HEK293 (cell line): Measurements from ENCODE around the gene EIF5A.

ENCODE experiments used
- GLI4 ChIP-seq: fragments of 450-650 bp; formaldehyde crosslinking; IDR thresholded peaks from 2 replicates; pipeline ENCODE4 v1.5.1; 2016; ENCODE audit warnings: missing biosample characterization, missing genetic modification characterization
- HOXD13 ChIP-seq: sonication (generic); formaldehyde crosslinking; IDR thresholded peaks from 2 replicates; pipeline ENCODE4 v1.8.0; 2022; ENCODE audit warnings: missing genetic modification reagents, borderline replicate concordance
- KLF9 ChIP-seq: fragments of 450-650 bp; formaldehyde crosslinking; IDR thresholded peaks from 2 replicates; pipeline ENCODE4 v1.5.1; 2016; ENCODE audit warnings: missing biosample characterization, missing genetic modification characterization, low read depth
- SP7 ChIP-seq: fragments of 450-650 bp; formaldehyde crosslinking; IDR thresholded peaks from 2 replicates; pipeline ENCODE4 v1.5.1; 2016; ENCODE audit warnings: missing biosample characterization, missing genetic modification characterization
- ZBTB17 ChIP-seq: fragments of 450-650 bp; formaldehyde crosslinking; IDR thresholded peaks from 2 replicates; pipeline ENCODE4 v1.5.1; 2016; ENCODE audit warnings: missing biosample characterization, missing genetic modification characterization
- ZBTB7A ChIP-seq: fragments of 450-650 bp; formaldehyde crosslinking; IDR thresholded peaks from 2 replicates; pipeline ENCODE4 v1.5.1; 2016; ENCODE audit warnings: low read depth, missing biosample characterization, missing genetic modification characterization
- ZNF184 ChIP-seq: fragments of 450-650 bp; IDR thresholded peaks from 2 replicates; pipeline ENCODE4 v1.5.1; 2018; ENCODE audit warnings: missing biosample characterization, mild to moderate bottlenecking, missing genetic modification characterization
- ZNF19 ChIP-seq: fragments of 450-650 bp; formaldehyde crosslinking; IDR thresholded peaks from 2 replicates; pipeline ENCODE4; 2016; ENCODE audit warnings: missing biosample characterization, missing genetic modification characterization, low read depth
- ZNF211 ChIP-seq: fragments of 450-650 bp; formaldehyde crosslinking; IDR thresholded peaks from 2 replicates; pipeline ENCODE4 v1.5.1; 2016; ENCODE audit warnings: low read depth, missing biosample characterization, missing genetic modification characterization
- ZNF223 ChIP-seq: fragments of 450-650 bp; formaldehyde crosslinking; IDR thresholded peaks from 2 replicates; pipeline ENCODE4 v1.5.1; 2016; ENCODE audit warnings: missing biosample characterization, missing genetic modification characterization
- ZNF24 ChIP-seq: fragments of 450-650 bp; formaldehyde crosslinking; IDR thresholded peaks from 2 replicates; pipeline ENCODE4 v1.5.1; 2016; ENCODE audit warnings: missing biosample characterization, missing genetic modification characterization
- ZNF394 ChIP-seq: fragments of 450-650 bp; formaldehyde crosslinking; IDR thresholded peaks from 2 replicates; pipeline ENCODE4 v1.5.1; 2016; ENCODE audit warnings: missing biosample characterization, missing genetic modification characterization, mild to moderate bottlenecking, moderate library complexity, borderline replicate concordance
- ZNF426 ChIP-seq: fragments of 450-650 bp; formaldehyde crosslinking; IDR thresholded peaks from 2 replicates; pipeline ENCODE4 v1.5.1; 2017; ENCODE audit warnings: missing biosample characterization, missing genetic modification characterization, mild to moderate bottlenecking, inconsistent platforms, moderate library complexity
- ZNF596 ChIP-seq: fragments of 450-650 bp; IDR thresholded peaks from 2 replicates; pipeline ENCODE4 v1.5.0; 2018; ENCODE audit warnings: missing biosample characterization, mild to moderate bottlenecking, missing genetic modification characterization, moderate library complexity
- ZNF677 ChIP-seq: fragments of 450-650 bp; IDR thresholded peaks from 2 replicates; pipeline ENCODE4 v1.5.0; 2018; ENCODE audit warnings: missing biosample characterization, mild to moderate bottlenecking, missing genetic modification characterization, moderate library complexity
- ZNF777 ChIP-seq: fragments of 450-650 bp; formaldehyde crosslinking; IDR thresholded peaks from 2 replicates; pipeline ENCODE4 v1.5.1; 2017; ENCODE audit warnings: missing biosample characterization, missing genetic modification characterization, borderline replicate concordance
- ZNF785 ChIP-seq: fragments of 450-650 bp; formaldehyde crosslinking; IDR thresholded peaks from 2 replicates; pipeline ENCODE4 v1.5.1; 2016; ENCODE audit warnings: missing biosample characterization, missing genetic modification characterization
- ZNF843 ChIP-seq: fragments of 450-650 bp; formaldehyde crosslinking; IDR thresholded peaks from 2 replicates; pipeline ENCODE4 v1.5.1; 2016; ENCODE audit warnings: missing biosample characterization, missing genetic modification characterization
- TF ChIP-seq, protein P1 (sequence below): fragments of 450-650 bp; IDR thresholded peaks from 2 replicates; pipeline ENCODE4 v1.5.1; 2018; ENCODE audit warnings: missing biosample characterization, missing genetic modification characterization
- TF ChIP-seq, protein P2 (sequence below): fragments of 450-650 bp; formaldehyde crosslinking; IDR thresholded peaks from 2 replicates; pipeline ENCODE4 v1.5.1; 2017; ENCODE audit warnings: missing biosample characterization, missing genetic modification characterization
- TF ChIP-seq, protein P3 (sequence below): fragments of 450-650 bp; formaldehyde crosslinking; IDR thresholded peaks from 2 replicates; pipeline ENCODE4 v1.5.1; 2017; ENCODE audit warnings: missing biosample characterization, mild to moderate bottlenecking, missing genetic modification characterization, moderate library complexity
- TF ChIP-seq, protein P4 (sequence below): fragments of 450-650 bp; formaldehyde crosslinking; IDR thresholded peaks from 2 replicates; pipeline ENCODE4 v1.5.1; 2016; ENCODE audit warnings: missing biosample characterization, missing genetic modification characterization
- TF ChIP-seq, protein P5 (sequence below): fragments of 450-650 bp; formaldehyde crosslinking; IDR thresholded peaks from 2 replicates; pipeline ENCODE4 v1.5.1; 2016; ENCODE audit warnings: missing biosample characterization, missing genetic modification characterization, low read depth
- TF ChIP-seq, protein P6 (sequence below): fragments of 450-650 bp; formaldehyde crosslinking; IDR thresholded peaks from 2 replicates; pipeline ENCODE4 v1.5.1; 2016; ENCODE audit warnings: missing biosample characterization, missing genetic modification characterization, borderline replicate concordance

EIF5A gene

DNA sequence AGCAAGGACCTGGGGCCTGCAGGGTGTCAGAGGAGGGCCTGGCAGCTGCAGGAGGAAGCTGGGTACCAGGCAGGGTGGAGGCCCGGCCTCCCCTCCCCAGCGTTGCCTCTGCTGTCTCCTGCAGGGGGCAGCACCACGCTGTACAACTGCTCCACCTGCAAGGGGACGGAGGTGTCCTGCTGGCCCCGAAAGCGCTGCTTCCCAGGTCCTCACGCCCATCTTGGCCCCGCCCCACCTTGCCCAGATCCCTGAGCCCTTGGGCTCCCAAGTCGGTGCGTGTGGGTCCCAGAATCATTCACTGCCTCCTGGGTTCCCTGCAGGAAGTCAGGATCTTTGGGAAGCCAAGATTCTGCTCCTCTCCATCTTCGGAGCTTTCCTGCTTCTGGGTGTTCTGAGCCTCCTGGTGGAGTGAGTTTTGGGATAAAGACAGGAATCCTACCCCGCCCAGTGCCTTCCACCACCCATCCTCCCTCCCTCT, 48.7 kb downstream of the EIF5A start (continued):
- TF ChIP-seq, protein P1, sequence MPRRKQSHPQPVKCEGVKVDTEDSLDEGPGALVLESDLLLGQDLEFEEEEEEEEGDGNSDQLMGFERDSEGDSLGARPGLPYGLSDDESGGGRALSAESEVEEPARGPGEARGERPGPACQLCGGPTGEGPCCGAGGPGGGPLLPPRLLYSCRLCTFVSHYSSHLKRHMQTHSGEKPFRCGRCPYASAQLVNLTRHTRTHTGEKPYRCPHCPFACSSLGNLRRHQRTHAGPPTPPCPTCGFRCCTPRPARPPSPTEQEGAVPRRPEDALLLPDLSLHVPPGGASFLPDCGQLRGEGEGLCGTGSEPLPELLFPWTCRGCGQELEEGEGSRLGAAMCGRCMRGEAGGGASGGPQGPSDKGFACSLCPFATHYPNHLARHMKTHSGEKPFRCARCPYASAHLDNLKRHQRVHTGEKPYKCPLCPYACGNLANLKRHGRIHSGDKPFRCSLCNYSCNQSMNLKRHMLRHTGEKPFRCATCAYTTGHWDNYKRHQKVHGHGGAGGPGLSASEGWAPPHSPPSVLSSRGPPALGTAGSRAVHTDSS (tag by site-specific recombination) = no peak
- TF ChIP-seq ZBTB17 (peak; percentile 68), ZNF184 (tag by site-specific recombination) (no peak), ZNF24 (tag by site-specific recombination) (peak; percentile 53; the same call in 1 of the 2 replicates), ZNF677 (no peak), KLF9 (tag by site-specific recombination) (peak; percentile 92), ZNF777 (no peak), ZNF843 (tag by site-specific recombination) (no peak), ZNF211 (tag by site-specific recombination) (no peak), ZNF394 (tag by site-specific recombination) (peak; percentile 35; the same call in 1 of the 2 replicates), GLI4 (tag by site-specific recombination) (no peak), ZNF223 (tag by site-specific recombination) (no peak), HOXD13 (CRISPR knock-in tag) (no peak), ZNF785 (tag by site-specific recombination) (no peak), ZNF596 (tag by site-specific recombination) (no peak), ZNF426 (tag by site-specific recombination) (no peak), ZNF19 (tag by site-specific recombination) (no peak), ZBTB7A (tag by site-specific recombination) (no peak), SP7 (tag by site-specific recombination) (peak; percentile 69)
- TF ChIP-seq, protein P2, sequence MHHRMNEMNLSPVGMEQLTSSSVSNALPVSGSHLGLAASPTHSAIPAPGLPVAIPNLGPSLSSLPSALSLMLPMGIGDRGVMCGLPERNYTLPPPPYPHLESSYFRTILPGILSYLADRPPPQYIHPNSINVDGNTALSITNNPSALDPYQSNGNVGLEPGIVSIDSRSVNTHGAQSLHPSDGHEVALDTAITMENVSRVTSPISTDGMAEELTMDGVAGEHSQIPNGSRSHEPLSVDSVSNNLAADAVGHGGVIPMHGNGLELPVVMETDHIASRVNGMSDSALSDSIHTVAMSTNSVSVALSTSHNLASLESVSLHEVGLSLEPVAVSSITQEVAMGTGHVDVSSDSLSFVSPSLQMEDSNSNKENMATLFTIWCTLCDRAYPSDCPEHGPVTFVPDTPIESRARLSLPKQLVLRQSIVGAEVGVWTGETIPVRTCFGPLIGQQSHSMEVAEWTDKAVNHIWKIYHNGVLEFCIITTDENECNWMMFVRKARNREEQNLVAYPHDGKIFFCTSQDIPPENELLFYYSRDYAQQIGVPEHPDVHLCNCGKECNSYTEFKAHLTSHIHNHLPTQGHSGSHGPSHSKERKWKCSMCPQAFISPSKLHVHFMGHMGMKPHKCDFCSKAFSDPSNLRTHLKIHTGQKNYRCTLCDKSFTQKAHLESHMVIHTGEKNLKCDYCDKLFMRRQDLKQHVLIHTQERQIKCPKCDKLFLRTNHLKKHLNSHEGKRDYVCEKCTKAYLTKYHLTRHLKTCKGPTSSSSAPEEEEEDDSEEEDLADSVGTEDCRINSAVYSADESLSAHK = no peak
- TF ChIP-seq, protein P3, sequence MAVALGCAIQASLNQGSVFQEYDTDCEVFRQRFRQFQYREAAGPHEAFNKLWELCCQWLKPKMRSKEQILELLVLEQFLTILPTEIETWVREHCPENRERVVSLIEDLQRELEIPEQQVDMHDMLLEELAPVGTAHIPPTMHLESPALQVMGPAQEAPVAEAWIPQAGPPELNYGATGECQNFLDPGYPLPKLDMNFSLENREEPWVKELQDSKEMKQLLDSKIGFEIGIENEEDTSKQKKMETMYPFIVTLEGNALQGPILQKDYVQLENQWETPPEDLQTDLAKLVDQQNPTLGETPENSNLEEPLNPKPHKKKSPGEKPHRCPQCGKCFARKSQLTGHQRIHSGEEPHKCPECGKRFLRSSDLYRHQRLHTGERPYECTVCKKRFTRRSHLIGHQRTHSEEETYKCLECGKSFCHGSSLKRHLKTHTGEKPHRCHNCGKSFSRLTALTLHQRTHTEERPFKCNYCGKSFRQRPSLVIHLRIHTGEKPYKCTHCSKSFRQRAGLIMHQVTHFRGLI (tag by site-specific recombination) = no peak
- TF ChIP-seq, protein P4, sequence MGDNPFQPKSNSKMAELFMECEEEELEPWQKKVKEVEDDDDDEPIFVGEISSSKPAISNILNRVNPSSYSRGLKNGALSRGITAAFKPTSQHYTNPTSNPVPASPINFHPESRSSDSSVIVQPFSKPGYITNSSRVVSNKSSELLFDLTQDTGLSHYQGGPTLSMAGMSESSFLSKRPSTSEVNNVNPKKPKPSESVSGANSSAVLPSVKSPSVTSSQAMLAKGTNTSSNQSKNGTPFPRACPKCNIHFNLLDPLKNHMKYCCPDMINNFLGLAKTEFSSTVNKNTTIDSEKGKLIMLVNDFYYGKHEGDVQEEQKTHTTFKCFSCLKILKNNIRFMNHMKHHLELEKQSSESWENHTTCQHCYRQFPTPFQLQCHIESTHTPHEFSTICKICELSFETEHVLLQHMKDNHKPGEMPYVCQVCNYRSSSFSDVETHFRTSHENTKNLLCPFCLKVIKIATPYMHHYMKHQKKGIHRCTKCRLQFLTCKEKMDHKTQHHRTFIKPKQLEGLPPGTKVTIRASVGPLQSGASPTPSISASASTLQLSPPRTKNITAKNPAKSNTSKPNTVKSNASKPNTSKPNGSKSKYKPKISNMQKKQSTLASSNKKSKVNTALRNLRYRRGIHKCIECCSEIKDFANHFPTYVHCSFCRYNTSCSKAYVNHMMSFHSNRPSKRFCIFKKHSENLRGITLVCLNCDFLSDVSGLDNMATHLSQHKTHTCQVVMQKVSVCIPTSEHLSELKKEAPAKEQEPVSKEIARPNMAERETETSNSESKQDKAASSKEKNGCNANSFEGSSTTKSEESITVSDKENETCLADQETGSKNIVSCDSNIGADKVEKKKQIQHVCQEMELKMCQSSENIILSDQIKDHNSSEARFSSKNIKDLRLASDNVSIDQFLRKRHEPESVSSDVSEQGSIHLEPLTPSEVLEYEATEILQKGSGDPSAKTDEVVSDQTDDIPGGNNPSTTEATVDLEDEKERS (tag by site-specific recombination) = 0 out of 2 replicates have a peak, but pooled peaks have one; percentile 20
- TF ChIP-seq, protein P5, sequence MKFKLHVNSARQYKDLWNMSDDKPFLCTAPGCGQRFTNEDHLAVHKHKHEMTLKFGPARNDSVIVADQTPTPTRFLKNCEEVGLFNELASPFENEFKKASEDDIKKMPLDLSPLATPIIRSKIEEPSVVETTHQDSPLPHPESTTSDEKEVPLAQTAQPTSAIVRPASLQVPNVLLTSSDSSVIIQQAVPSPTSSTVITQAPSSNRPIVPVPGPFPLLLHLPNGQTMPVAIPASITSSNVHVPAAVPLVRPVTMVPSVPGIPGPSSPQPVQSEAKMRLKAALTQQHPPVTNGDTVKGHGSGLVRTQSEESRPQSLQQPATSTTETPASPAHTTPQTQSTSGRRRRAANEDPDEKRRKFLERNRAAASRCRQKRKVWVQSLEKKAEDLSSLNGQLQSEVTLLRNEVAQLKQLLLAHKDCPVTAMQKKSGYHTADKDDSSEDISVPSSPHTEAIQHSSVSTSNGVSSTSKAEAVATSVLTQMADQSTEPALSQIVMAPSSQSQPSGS = no peak
- TF ChIP-seq, protein P6, sequence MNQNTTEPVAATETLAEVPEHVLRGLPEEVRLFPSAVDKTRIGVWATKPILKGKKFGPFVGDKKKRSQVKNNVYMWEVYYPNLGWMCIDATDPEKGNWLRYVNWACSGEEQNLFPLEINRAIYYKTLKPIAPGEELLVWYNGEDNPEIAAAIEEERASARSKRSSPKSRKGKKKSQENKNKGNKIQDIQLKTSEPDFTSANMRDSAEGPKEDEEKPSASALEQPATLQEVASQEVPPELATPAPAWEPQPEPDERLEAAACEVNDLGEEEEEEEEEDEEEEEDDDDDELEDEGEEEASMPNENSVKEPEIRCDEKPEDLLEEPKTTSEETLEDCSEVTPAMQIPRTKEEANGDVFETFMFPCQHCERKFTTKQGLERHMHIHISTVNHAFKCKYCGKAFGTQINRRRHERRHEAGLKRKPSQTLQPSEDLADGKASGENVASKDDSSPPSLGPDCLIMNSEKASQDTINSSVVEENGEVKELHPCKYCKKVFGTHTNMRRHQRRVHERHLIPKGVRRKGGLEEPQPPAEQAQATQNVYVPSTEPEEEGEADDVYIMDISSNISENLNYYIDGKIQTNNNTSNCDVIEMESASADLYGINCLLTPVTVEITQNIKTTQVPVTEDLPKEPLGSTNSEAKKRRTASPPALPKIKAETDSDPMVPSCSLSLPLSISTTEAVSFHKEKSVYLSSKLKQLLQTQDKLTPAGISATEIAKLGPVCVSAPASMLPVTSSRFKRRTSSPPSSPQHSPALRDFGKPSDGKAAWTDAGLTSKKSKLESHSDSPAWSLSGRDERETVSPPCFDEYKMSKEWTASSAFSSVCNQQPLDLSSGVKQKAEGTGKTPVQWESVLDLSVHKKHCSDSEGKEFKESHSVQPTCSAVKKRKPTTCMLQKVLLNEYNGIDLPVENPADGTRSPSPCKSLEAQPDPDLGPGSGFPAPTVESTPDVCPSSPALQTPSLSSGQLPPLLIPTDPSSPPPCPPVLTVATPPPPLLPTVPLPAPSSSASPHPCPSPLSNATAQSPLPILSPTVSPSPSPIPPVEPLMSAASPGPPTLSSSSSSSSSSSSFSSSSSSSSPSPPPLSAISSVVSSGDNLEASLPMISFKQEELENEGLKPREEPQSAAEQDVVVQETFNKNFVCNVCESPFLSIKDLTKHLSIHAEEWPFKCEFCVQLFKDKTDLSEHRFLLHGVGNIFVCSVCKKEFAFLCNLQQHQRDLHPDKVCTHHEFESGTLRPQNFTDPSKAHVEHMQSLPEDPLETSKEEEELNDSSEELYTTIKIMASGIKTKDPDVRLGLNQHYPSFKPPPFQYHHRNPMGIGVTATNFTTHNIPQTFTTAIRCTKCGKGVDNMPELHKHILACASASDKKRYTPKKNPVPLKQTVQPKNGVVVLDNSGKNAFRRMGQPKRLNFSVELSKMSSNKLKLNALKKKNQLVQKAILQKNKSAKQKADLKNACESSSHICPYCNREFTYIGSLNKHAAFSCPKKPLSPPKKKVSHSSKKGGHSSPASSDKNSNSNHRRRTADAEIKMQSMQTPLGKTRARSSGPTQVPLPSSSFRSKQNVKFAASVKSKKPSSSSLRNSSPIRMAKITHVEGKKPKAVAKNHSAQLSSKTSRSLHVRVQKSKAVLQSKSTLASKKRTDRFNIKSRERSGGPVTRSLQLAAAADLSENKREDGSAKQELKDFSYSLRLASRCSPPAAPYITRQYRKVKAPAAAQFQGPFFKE = no peak
